Memory B cell (primary cell): ENCODE results near the gene UPF1.

Source experiments
- ATAC-seq: fragments of 150-1000 bp; cut with Tn5 transposase; 2 replicates; pipeline ENCODE4 v1.10.0; 2021; ENCODE audit warnings: low read depth, mild to moderate bottlenecking, moderate library complexity
- DNase-seq, 2 donors: peaks; one replicate each; pipeline ENCODE4 v3.0.0; 2022; ENCODE audit warnings: low spot score in 2 of 2
- H3K27ac Mint-ChIP-seq: one replicate; pipeline ENCODE4 v1.8.0; 2022; ENCODE audit warnings: mild to moderate bottlenecking, moderate library complexity, mixed read lengths
- H3K27me3 Mint-ChIP-seq: one replicate; pipeline ENCODE4 v1.8.0; 2022; ENCODE audit warnings: mixed read lengths
- H3K36me3 Mint-ChIP-seq: one replicate; pipeline ENCODE4 v1.8.0; 2022; ENCODE audit warnings: mild to moderate bottlenecking, mixed read lengths
- H3K4me1 Mint-ChIP-seq: one replicate; pipeline ENCODE4 v1.8.0; 2022; ENCODE audit warnings: mixed read lengths
- H3K4me3 Mint-ChIP-seq: one replicate; pipeline ENCODE4 v1.8.0; 2022; ENCODE audit warnings: mild to moderate bottlenecking, moderate library complexity, mixed read lengths
- H3K9me3 Mint-ChIP-seq: one replicate; pipeline ENCODE4 v1.8.0; 2022; ENCODE audit warnings: mixed read lengths

The UPF1 gene

DNA sequence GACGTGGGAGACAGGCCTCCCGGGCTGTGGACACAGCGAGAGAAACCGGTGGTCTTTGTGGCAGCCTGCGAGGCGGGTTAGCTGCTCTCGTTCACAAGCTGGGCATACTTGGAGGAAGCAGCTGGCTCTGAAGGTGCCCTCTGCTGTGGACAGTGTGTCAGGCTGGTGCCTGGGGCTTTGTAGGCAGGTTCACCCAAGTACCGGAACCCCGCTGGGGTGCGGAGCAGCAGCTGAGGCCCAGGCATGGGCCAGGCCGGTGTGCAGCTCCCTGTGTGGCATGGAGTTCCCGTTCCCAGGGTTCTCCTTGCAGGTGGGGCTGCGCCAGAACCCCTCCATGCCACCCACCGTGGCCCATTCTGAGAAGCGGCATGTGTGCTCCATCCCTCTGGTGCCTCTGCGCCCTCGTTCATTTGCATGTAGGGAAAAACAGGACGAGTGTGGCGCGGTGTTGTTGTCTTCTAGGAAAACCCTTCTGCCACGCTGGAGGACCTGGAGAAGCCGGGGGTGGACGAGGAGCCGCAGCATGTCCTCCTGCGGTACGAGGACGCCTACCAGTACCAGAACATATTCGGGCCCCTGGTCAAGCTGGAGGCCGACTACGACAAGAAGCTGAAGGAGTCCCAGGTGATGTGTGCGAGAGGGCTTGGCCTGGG is 20.0 kb downstream of the UPF1 start:
- ATAC-seq (no peak), DNase-seq (no peak)
- Mint-ChIP-seq H3K27me3 (no peaks in the 10 kb centered on the region), H3K27ac (no peak overlapping the region), H3K36me3 (peaks cover 18% of the 10 kb centered on the region), H3K4me1 (peaks cover 25% of the 10 kb centered on the region), H3K4me3 (no peak overlapping the region), H3K9me3 (no peaks in the 10 kb centered on the region)

DNA sequence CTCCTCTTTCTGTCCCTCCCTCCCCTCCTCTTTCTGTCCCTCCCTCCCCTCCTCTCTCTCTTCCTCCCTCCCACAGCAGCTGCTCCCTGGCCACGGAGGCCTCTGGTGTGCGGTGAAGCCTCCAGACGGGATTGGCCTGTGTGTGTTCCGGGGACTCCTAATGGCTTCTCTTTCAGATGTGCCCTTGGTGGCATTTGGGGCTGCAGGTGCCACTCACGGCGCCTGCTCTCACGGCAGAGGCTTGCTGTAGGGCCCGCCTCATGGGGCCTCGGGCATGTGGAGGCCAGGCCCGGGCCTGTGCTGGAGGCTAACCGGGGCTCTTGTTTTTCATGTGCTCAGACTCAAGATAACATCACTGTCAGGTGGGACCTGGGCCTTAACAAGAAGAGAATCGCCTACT is 20.9 kb downstream of the UPF1 start:
- no peak for ATAC-seq
- Mint-ChIP-seq H3K4me3 (no peak overlapping the region), H3K27me3 (no peaks in the 10 kb centered on the region), H3K36me3 (peaks cover 19% of the 10 kb centered on the region), H3K27ac (no peak overlapping the region), H3K4me1 (peaks cover 16% of the 10 kb centered on the region), H3K9me3 (no peaks in the 10 kb centered on the region)
- DNase-seq: no peak

DNA sequence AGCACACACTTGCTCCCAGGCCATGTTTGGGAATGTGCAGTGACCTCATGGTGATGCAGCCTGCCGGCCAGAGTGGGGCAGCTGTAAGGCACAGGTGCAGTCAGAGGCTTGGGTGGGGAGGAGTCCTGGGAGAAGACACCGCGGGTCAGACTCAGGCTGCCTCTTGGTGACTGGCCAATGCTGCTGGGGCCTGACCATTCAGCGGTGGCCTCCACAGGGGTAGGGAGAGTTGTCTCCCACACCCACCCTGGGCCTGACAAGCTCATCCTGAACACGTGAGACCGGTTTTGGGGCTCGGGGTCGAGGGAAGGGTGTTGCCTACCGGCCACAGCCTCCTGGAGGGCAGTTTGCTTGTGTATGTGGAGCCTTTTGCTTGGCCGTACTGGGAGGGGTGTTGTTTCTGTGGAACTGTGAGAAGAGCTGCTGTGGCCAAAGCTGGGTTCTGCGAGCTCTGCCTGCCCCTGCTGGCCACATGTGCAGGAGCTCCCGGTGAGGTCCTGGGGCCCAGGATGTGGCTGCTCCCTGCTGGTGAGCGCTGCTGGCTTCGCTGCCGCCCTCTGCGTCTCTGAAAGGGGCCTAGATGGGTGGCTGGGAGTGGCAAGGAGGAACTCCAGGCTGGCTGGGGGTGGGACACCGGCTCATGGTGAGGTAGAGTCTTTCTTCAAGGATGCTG is 22.1 kb downstream of the UPF1 start:
- no peak for DNase-seq
- no peaks in the 10 kb centered on the region for H3K9me3 Mint-ChIP-seq
- H3K27me3 Mint-ChIP-seq: no peaks in the 10 kb centered on the region
- peaks cover 21% of the 10 kb centered on the region for H3K36me3 Mint-ChIP-seq
- H3K4me1 Mint-ChIP-seq: peaks cover 12% of the 10 kb centered on the region
- ATAC-seq: no peak
- H3K4me3 Mint-ChIP-seq: no peak overlapping the region
- H3K27ac Mint-ChIP-seq: no peak overlapping the region

DNA sequence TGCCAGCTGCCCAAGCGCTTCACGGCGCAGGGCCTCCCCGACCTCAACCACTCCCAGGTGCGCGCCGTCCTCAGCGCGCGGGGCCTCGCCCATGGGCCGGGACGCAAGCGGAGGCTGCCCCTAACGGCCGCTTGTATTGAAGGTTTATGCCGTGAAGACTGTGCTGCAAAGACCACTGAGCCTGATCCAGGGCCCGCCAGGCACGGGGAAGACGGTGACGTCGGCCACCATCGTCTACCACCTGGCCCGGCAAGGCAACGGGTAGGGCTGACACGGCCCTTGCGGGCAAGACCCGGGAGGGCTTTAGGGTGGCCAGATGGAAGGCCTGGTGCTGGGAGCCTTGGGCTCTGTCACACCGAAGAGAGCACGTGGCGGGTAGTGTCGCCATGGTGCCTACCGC is 23.2 kb downstream of the UPF1 start:
- DNase-seq (no peak), ATAC-seq (no peak)
- H3K27ac Mint-ChIP-seq: no peak overlapping the region
- no peak overlapping the region for H3K4me3 Mint-ChIP-seq
- no peaks in the 10 kb centered on the region for H3K9me3 Mint-ChIP-seq
- no peaks in the 10 kb centered on the region for H3K27me3 Mint-ChIP-seq
- peaks cover 4% of the 10 kb centered on the region for H3K4me1 Mint-ChIP-seq
- peaks cover 19% of the 10 kb centered on the region for H3K36me3 Mint-ChIP-seq

DNA sequence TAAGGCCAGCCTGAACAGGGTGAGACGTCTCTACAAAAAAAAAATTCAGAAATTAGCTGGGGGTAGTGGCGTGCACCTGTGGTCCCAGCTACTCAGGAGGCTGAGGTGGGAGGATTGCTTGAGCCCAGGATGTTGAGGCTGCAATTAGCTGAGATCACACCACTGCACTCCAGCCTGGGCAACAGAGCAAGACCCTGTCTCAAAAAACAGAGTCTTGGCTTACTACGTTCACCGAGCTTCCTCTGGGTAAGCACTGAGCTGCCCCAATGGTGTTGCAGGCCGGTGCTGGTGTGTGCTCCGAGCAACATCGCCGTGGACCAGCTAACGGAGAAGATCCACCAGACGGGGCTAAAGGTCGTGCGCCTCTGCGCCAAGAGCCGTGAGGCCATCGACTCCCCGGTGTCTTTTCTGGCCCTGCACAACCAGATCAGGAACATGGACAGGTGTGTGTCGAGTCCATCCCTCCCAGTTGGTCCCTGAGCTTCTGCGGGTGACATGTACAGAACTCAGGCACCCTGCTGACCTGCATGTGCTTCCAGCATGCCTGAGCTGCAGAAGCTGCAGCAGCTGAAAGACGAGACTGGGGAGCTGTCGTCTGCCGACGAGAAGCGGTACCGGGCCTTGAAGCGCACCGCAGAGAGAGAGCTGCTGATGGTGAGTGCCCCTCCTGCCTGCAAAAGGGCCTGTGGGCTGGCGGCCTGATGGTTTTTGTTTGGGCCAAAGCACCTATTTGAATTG is 24.1 kb downstream of the UPF1 start:
- no peaks in the 10 kb centered on the region for H3K27me3 Mint-ChIP-seq
- DNase-seq: no peak
- H3K9me3 Mint-ChIP-seq: no peaks in the 10 kb centered on the region
- no peak overlapping the region for H3K4me3 Mint-ChIP-seq
- no peaks in the 10 kb centered on the region for H3K4me1 Mint-ChIP-seq
- peaks cover 19% of the 10 kb centered on the region for H3K36me3 Mint-ChIP-seq
- no peak for ATAC-seq
- H3K27ac Mint-ChIP-seq: no peak overlapping the region

DNA sequence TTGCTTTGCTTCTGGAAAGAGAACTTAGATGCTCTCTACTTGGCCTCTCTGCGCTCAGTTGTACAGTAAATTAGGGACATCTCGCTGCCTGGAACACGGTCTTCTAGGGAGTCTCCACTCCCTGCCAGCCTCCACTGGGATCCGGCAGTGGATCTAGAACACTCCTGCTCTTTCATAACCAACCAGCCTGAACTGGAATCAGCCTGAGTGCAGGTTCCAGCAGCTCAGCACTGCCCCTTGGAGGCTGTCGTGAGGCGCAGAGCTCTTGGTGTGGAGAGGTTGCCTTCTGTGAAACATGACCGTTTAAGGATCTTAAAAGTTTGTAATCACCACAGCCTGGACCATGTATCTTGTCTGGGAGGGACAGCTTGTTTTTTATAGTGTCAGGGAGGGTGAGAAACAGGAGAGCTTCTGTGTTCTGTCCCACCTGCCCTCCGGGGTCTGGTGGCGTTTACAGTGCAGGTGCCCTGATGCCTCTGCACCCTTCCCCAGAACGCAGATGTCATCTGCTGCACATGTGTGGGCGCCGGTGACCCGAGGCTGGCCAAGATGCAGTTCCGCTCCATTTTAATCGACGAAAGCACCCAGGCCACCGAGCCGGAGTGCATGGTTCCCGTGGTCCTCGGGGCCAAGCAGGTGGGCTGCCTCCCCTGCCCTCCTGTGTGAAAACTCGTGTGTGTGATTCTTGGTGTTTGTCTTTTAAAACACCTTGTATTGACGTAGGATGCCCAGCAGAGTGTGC is 24.8 kb downstream of the UPF1 start:
- Mint-ChIP-seq H3K4me3 (no peak overlapping the region), H3K4me1 (peaks cover 7% of the 10 kb centered on the region), H3K27ac (no peak overlapping the region), H3K9me3 (no peaks in the 10 kb centered on the region), H3K36me3 (peaks cover 25% of the 10 kb centered on the region), H3K27me3 (no peaks in the 10 kb centered on the region)
- DNase-seq (no peak), ATAC-seq (no peak)

DNA sequence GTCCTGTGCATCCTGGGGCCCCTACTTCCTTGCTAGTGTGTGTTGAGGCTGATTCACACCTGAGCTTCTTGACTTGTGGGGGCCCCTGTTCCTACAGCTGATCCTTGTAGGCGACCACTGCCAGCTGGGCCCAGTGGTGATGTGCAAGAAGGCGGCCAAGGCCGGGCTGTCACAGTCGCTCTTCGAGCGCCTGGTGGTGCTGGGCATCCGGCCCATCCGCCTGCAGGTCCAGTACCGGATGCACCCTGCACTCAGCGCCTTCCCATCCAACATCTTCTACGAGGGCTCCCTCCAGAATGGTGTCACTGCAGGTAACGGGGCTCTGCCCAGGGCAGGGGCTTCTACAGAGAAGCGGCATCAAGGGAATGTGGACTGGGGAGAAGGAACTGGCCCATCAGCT is 25.5 kb downstream of the UPF1 start:
- peaks cover 8% of the 10 kb centered on the region for H3K4me1 Mint-ChIP-seq
- no peak for ATAC-seq
- H3K9me3 Mint-ChIP-seq: no peaks in the 10 kb centered on the region
- H3K27me3 Mint-ChIP-seq: no peaks in the 10 kb centered on the region
- H3K36me3 Mint-ChIP-seq: peaks cover 25% of the 10 kb centered on the region
- no peak overlapping the region for H3K27ac Mint-ChIP-seq
- no peak for DNase-seq
- H3K4me3 Mint-ChIP-seq: no peak overlapping the region

DNA sequence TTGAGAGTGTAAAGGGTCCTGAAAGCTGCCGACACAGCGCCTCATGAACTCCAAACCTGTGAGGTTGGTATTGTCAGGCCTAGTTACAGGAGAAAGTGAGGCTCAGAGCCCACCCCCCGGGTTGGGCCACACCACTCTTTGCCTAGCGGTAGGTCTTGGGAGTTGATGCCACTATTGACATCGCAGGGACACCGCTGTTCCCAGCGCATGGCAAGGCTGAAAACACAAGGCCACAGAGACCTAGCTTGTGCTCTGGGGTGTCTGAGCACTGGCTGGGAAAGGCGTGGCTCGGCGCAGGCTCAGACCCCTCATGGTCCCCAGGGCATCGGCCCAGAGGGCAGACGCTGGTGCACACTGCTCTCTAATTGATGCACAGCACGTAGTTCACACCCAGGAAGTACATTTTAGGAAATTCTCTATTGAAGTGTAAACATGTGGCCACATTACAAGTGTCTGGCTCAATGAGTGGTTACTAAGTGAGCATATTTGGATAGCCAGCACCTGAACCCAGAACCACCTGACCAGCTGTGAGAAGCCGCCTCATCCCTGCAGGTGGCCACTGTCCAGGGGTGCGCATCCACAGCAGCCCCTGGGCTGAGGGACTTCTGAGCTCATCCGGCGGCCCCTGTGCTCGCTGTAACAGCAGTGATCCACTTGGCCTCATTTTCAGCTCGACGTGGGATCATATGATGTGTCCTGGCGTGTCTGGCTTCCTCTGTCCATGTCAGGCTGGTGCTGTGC is 27.3 kb downstream of the UPF1 start:
- peaks cover 15% of the 10 kb centered on the region for H3K36me3 Mint-ChIP-seq
- H3K4me1 Mint-ChIP-seq: peaks cover 8% of the 10 kb centered on the region
- H3K27ac Mint-ChIP-seq: no peak overlapping the region
- H3K4me3 Mint-ChIP-seq: no peak overlapping the region
- H3K27me3 Mint-ChIP-seq: no peaks in the 10 kb centered on the region
- no peaks in the 10 kb centered on the region for H3K9me3 Mint-ChIP-seq
- DNase-seq (no peak), ATAC-seq (no peak)

DNA sequence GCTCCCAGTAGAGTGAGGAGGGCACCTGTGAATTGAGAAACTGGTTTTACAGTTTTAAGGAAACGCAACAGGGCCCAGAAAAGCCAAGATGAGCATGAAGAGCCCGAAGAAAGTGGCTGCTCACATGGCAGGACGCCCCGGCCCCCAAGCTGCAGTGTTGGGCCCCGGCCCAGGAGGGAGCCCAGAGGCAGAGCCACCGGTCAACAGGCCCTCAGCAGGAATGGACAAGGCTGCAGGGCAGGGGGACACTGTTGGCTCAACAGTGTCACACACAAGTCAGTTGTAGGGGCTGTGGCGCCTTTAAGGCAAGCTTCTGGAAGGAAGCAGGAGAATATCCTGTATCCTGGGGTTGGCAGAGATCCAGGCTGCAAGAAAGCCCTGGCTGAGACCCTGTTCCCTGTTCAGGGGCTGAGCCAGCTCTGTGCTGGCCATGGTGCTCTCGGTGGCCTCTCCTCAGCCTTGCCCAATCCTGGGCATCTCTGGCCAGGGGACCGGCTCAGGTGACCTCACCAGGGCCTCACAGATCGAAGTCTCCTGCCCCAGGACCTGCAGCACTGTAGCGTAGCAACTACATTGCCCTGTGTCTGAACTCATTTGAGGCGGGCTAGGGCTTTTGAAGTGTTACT is 28.0 kb downstream of the UPF1 start:
- H3K27me3 Mint-ChIP-seq: no peaks in the 10 kb centered on the region
- no peak overlapping the region for H3K27ac Mint-ChIP-seq
- ATAC-seq (no peak), DNase-seq (no peak)
- H3K4me1 Mint-ChIP-seq: peaks cover 8% of the 10 kb centered on the region
- no peak overlapping the region for H3K4me3 Mint-ChIP-seq
- no peaks in the 10 kb centered on the region for H3K9me3 Mint-ChIP-seq
- H3K36me3 Mint-ChIP-seq: peaks cover 14% of the 10 kb centered on the region

DNA sequence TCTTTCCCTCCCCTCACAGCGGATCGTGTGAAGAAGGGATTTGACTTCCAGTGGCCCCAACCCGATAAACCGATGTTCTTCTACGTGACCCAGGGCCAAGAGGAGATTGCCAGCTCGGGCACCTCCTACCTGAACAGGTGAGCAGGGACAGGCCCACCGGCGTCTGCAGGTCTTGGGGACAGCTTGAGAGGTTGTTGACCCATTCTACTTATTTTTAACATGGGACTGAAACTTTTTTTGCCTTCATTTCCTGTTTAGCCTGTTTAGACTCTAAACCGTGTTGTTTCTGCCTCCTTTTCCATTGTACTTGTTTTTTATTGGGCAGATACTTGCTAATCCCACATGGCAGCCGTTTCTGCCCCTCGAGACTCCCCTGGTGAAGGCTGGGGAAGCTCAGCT is 28.5 kb downstream of the UPF1 start:
- peaks cover 12% of the 10 kb centered on the region for H3K36me3 Mint-ChIP-seq
- peaks cover 8% of the 10 kb centered on the region for H3K4me1 Mint-ChIP-seq
- no peaks in the 10 kb centered on the region for H3K27me3 Mint-ChIP-seq
- H3K9me3 Mint-ChIP-seq: no peaks in the 10 kb centered on the region
- DNase-seq: no peak
- H3K27ac Mint-ChIP-seq: no peak overlapping the region
- H3K4me3 Mint-ChIP-seq: no peak overlapping the region
- ATAC-seq: no peak

DNA sequence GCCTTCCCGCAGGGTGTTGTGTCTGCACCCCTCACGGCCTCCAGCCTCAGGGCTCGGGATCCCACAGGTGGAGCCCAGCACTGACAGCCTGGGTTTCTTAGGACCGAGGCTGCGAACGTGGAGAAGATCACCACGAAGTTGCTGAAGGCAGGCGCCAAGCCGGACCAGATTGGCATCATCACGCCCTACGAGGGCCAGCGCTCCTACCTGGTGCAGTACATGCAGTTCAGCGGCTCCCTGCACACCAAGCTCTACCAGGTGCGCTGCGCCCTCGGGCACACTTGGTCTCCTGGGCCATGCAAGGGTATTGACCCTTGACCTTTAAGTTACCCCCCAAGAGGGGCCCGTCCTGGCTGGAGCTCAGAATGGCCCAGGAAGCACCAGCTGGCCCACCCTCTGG is 29.0 kb downstream of the UPF1 start:
- ATAC-seq (no peak), DNase-seq (no peak)
- no peak overlapping the region for H3K4me3 Mint-ChIP-seq
- H3K4me1 Mint-ChIP-seq: peaks cover 8% of the 10 kb centered on the region
- peaks cover 10% of the 10 kb centered on the region for H3K36me3 Mint-ChIP-seq
- no peaks in the 10 kb centered on the region for H3K27me3 Mint-ChIP-seq
- no peaks in the 10 kb centered on the region for H3K9me3 Mint-ChIP-seq
- no peak overlapping the region for H3K27ac Mint-ChIP-seq

DNA sequence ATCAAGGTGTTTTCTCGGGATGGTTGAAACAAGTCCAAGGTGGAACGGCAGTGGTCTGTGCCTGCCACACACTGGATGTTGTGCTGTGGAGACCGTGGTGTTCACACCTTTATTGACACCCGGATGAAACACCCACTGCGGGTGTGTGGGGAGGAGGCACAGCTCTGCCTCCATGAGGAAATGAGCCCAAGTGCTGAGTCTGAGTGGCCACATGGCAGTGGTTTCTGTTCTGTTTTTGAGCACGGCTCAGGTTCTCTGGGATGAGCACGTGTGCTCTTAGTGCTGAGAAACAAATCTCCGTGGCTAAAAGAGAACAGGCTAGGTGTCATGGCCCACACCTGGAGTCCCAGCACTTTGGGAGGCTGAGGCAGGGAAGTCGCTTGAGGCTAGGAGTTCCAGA is 29.5 kb downstream of the UPF1 start:
- Mint-ChIP-seq H3K27ac (no peak overlapping the region), H3K4me3 (peak overlapping the region; percentile 30), H3K27me3 (no peaks in the 10 kb centered on the region), H3K9me3 (no peaks in the 10 kb centered on the region), H3K36me3 (peaks cover 12% of the 10 kb centered on the region), H3K4me1 (peaks cover 8% of the 10 kb centered on the region)
- peak; percentile 97 for ATAC-seq
- DNase-seq: peak in 1 of 2 donors; percentile 39

DNA sequence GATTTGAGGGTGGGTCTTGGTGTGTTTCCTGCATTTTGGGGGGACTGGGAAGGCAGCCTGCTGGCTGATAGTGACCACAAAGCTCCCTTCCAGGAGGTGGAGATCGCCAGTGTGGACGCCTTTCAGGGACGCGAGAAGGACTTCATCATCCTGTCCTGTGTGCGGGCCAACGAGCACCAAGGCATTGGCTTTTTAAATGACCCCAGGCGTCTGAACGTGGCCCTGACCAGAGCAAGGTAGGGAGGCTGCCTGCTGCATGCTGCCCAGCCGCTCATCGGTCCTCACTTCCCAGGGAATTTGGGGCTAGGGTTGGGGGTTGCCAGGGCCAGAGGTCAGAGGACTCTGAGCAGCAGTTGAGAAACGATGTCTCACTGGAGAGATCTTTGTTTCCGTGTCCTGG is 30.2 kb downstream of the UPF1 start:
- DNase-seq (no peak), ATAC-seq (no peak)
- H3K27me3 Mint-ChIP-seq: no peaks in the 10 kb centered on the region
- H3K36me3 Mint-ChIP-seq: peaks cover 10% of the 10 kb centered on the region
- no peaks in the 10 kb centered on the region for H3K9me3 Mint-ChIP-seq
- H3K27ac Mint-ChIP-seq: no peak overlapping the region
- peaks cover 8% of the 10 kb centered on the region for H3K4me1 Mint-ChIP-seq
- H3K4me3 Mint-ChIP-seq: no peak overlapping the region
